Glomerular visceral epithelial cell (primary cell): ENCODE results near the gene RBMS3.

ENCODE experiments used
- DNase-seq: peaks from one replicate; pipeline ENCODE4 v3.0.0-alpha.2; 2016; ENCODE audit errors: extremely low spot score

Gene RBMS3

GRCh38 chr3:29887451-29887850 lies 606.6 kb downstream of the RBMS3 start:
- DNase-seq: no peak

DNA sequence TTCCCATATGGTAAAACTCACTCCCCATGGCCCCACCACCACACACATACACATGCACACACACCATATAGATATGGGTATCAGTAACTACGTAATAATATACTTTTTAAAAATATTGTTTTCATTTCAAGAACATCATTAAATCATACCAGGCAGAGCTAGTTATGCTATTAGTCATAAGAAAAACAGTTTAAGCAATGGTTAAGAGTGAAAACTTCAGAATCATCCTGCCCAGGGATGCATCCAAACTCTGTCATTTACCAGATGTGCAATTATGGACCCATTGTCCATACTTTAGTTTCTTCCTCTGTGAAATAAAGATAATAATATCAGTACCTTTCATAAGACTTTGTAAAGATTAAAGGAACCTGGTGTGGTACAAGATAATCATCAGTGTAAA lies 608.3 kb downstream of the RBMS3 start:
- DNase-seq: no peak

DNA sequence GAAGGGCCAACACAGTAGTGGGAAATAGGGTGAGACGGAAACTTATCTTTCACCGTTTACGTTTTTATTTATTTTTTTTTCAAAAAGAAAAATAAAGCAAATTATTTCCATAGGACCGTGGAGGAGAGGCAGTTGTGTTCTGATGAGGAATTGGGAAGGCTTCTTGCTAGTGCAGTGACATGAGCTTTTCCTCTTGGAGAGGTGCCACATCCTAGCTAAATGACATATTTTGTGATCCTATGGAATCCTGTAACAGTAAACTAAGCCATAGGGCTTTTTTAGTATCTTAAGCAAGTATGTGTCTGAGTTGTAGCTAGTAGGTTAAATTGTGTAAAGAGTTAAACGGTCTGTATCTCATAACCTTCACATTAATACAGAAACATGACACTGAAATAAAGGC lies 609.9 kb downstream of the RBMS3 start:
- no peak for DNase-seq

- DNase-seq: no peak
Observed at GRCh38 chr3:29892976-29893554, 612.2 kb downstream of the RBMS3 start.

DNA sequence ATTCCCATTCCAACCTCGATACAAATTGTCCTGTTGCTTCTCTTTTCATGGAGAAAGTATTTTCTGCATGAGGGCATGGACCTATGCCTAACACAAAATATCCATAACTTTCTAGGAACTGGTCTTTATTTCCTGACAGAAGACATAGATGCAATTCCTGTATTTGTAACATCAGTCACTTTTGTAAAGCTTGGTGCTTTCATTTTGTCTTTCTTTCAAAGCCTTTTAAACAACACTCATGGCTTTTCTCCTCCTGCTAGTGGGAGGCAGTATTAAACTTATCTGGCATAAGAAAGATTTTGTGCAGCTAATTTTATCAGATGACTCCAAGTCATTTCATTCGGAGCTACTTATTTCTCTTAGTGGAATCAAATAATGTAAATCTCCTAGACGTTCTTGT lies 616.0 kb downstream of the RBMS3 start:
- no peak for DNase-seq

DNA sequence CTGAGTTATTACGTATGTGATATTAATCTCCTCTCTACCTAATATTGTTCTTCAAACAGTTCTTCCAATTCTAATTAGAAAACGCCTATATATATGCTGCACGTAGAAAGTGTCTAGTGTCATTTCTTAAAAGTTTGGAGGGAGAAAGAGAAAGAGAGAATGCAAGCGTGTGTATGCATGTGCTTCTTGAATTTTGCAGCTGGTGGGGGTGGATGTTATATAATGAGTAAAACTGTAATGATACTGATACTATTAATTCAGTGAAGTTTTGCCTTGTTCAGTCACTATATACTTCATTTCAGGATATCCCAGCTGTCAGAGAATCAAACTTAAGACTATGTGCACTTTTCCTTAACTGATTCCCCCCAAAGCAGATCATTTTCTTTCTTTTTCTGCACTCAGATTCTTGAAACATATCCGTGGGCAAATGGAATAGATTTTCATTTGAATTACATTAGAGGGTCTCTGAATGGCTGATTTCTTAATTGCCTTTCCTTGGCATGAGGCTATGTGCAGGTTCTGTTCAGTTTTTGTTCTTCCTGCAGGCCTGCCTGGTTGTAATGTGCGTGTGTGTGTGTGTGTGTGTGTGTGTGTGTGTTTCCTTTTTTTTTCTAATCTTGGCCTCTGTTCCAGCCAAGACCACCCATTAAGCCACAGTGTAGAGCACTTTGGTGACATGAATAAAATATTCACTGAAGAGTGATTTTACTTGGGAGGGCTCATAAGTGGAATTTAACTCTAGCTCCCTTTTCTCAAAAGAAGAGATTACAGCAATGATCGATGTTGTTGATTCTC lies 617.5 kb downstream of the RBMS3 start:
- no peak for DNase-seq

DNA sequence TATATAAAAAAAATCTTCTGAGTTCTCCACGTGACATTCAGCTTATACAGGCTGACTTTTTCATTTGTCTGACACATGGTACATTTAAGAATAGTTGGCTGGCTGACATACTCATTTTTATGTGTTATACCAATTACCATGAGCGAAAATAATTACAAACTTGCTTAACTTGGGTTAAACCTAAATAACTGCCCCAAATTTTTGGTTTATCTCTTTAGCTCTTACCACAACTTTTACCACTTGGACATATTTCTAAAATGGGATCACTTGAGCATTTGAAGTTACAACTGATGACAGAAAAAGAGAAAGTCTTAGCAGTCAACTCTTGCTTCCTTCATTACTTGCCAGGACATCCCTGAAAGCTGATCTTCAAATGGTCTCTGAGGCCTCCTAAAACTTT lies 618.1 kb downstream of the RBMS3 start:
- no peak for DNase-seq

GRCh38 chr3:29901097-29901496 lies 620.2 kb downstream of the RBMS3 start:
- no peak for DNase-seq

DNA sequence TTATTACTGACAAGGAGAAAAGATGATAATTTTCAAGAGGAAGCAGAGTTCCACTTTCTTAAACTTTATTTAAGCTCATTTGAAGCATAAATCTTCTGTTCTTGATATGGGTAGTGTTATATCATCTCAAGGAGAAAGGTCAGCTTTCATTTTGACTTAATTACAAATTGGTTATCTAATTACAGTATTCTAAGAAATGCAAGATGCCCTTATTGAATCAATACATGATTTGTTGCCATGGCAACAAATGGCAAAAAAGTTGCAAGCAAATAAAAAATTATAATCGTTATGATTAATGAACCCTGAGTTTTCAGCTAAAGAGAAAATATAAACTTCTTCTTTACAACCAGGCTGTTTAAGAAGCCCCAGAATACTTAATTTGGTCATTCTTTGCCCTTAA lies 622.7 kb downstream of the RBMS3 start:
- DNase-seq: no peak

DNA sequence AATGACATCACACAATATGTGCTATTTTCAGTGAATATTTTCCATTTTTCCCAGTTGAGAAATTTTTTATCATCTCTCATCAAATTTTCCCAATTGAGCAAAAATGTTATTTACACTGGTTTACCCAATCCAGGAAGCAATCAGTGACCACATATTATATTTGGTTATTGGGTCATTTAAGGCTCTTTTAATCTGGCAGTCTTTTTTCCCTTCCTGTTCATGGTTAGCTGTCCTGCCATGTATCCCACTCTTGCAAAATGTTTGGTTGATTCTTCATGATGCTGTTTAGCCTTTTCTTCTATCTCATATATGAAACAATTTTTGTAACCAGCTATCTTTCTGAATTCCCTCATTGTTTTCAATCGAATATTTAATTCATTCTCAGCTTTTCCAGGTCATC lies 626.0 kb downstream of the RBMS3 start:
- no peak for DNase-seq

DNA sequence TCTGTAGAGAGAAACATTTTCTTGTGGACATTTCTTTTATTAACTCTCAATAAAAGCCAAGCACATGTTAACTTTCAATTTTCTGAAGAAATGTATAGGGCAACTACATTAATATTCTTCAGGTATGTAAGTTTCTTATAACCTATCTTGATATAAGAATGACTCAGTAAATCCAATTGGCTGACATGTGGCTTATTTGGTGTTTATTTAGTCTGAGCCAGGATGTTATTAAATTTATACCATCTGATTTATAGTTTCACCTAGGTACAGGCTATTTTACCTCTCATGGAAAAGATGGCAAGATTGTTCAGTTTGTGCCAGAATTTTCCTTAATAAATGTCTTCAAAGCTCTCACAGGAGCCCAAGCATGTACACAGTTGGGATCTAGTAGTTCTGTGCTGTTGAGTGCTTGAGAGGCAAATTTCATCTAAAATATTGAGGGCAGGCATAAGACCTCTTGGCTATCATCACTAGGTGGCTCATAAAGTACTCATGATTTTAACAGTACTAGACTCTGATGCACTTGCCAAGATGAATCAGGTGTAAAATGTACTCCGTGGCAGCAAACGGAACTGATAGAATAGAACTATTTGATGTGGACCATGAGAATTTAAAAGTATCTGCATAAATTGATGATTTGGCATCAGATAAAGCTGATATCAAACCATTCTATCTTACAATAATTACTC lies 631.9 kb downstream of the RBMS3 start:
- no peak for DNase-seq

- no peak for DNase-seq
Observed at GRCh38 chr3:29914861-29915524, 634.1 kb downstream of the RBMS3 start.

- DNase-seq: no peak
Observed at GRCh38 chr3:29919571-29919970, 638.7 kb downstream of the RBMS3 start.

DNA sequence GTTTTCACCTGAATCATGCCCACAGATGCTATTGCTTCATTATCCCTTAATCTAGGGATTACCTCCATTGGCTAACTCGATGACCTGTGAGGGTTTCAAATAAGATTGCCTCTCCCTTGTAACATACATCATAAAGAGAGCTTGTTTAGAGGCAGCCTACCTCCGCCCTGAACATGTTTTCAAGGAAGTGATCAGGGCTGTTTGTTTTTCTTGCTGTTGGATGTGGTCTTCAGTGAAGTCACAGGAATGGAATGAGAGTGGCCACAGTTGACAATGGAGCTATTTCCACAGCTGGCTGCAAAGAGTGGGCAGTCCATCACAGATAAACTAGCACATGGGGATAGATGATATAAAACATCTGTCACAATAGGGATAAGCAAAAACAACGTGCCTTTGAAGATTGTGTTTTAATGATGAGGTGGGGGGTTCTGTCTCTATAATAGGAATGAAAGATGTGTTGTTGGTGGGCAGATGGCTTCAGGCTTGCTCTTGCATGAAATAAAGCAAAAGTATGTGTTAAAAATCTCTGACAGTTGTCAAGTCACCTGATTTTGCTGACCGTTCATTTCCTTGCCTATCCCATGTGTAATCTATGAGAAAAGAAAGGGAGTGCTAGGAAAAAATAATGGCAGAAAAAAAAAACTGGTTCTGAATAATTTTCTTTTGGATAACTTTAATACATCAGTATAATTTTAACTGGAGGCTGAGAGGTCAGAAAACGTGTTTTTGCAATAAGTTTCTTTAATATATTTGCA lies 642.3 kb downstream of the RBMS3 start:
- DNase-seq: peak; percentile 53

DNA sequence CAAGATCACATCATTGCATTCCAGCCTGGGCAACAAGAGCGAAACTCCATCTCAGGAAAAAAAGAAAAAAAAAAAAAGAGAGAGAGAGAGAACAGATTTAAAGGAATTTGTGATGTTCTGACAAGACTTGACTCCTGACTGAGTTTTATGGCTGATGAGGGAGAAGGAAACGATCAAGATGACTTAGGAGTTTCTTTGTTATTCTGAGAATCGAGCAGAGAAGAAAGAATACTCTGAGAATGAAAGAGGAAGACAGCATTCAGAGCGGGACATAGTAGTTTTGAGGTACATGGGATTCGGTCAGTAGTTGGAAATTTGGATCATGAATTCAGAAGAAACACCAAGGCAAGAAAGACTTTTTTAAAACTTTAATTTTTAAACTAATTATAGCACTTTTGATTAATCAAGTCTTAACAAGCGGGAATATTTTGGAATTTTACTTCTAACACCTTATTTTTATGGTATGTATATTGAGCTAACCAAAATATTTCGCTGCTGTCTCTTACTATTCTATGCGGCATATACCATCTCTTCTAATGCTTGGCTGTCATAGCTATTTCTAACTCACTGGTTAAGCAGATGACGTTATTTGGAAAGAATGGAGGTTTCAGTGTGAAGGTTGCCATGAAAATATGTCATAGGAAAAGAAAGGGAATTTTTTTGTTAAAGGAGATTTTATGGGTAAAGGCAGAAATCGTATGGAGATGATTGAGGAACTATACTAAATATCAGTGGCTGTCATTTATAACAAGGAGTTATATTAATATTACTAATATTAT lies 644.1 kb downstream of the RBMS3 start:
- no peak for DNase-seq

DNA sequence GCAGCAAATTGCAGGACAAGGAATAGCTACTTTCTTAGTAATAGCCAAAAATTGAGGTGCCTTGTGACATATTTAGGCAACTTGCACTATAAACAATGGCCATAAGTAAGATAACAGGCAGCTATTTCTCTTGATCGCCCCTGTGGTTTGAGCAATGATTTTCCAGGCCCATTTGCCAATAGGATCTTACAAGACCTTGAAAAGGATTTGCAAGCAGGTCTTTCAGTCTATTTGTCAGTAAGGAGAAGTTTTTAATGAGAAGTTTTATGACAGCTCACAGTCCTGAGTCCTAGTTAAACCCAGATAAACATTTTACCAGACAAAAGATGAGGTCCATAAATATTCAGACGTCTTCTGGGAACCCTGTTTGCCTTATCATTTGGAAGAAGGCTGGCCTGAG lies 645.5 kb downstream of the RBMS3 start:
- DNase-seq: no peak

DNA sequence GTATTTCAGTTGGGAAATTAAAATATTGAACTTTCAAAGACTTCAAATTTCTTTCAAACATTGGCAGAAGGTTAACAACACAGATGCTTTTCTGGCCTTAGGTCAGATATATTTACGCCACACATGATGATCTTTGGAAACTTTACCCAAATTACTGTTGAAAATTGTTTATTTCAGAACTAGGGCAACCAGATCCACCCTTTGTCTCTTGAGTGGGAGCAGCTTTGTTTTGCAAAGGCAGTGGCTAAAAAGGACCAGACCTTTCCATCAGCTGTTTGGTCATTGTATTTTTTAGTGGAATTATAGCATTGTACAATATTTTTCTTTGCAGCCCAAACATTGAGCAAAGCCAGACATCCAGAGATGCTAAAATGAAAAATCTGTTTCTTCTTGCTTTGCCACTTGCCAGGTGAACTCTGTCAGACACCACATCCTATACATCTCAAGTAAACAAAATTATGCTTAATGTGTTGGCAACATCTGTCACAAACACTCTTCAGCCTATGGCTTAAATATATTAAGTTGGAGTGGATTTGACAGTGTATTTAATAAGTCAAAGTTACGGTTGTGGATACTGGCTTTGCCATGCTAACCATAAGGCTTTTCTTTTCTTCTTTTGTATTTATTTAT lies 651.9 kb downstream of the RBMS3 start:
- no peak for DNase-seq

- no peak for DNase-seq
Observed at GRCh38 chr3:29933802-29934490, 653.1 kb downstream of the RBMS3 start.

GRCh38 chr3:29934751-29935150 lies 653.9 kb downstream of the RBMS3 start:
- DNase-seq: no peak

- DNase-seq: no peak
Observed at GRCh38 chr3:29936054-29936453, 655.2 kb downstream of the RBMS3 start.
